Measurements from ENCODE around the gene FARS2. TPM values are rescaled to one million over a fixed set of nuclear protein-coding genes. Genes with fewer than 3 reads are reported as not detected.

The FARS2 gene
- total and polyA plus RNA-seq, 9 of the 15 experiments (the other 6 are each of a cell fraction or from before 2014, with no cell fraction given): 16.5 to 62.2 (median 27.0) TPM

DNA sequence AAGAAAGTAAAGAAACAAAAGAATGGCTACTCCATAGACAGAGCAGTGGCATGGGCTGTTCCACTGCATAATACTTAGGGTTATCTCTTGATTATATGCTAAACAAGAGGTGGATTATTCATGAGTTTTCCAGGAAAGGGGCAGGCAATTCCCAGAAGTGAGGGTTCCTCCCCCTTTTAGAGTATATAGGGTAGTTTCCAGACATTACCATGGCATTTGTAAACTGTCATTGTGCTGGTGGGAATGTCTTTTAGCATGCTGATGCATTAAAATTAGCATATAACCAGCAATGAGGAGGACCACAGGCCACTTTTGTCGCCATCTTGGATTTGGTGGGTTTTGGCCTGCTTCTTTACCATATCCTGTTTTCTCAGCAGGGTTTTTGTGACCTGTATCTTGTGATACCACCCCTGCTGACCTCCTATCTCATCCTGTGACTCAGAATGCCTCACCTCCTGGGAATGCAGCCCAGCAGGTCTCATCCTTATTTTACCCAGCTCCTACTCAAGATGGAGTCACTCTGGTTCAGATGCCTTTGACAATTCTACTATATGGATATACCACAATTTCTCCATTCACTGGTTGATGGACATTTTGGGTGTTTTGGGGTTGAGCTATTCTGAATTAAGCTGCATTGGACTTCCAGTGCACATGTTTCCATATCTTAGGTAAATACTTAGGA is 280.6 kb downstream of the FARS2 start (continued):
- TF ChIP-seq KDM1A (IDR thresholded peaks at IDR 0.05) (peak in 1 of 2 experiments; percentile 20; a peak in 1 of 4 replicates), MTA1 (IDR thresholded peaks at IDR 0.05; ENCODE audit: borderline replicate concordance) (no peak), ZNF282 (CRISPR knock-in tag; IDR thresholded peaks at IDR 0.05) (no peak), ZNF780A (CRISPR knock-in tag; IDR thresholded peaks at IDR 0.05) (no peak), RBM14 (IDR thresholded peaks at IDR 0.05; ENCODE audit: borderline replicate concordance, insufficient read depth, low read depth, low read length) (no peak), RBM25 (IDR thresholded peaks at IDR 0.05; ENCODE audit: low read depth, low read length, severe bottlenecking) (no peak), ZC3H11A (IDR thresholded peaks at IDR 0.05; ENCODE audit: low read depth, low read length) (no peak), KAT8 (IDR thresholded peaks at IDR 0.05; ENCODE audit: low read depth) (no peak), ZNF507 (tag; conservative IDR thresholded peaks at IDR 0.05) (no peak), ATF1 (CRISPR knock-in tag; IDR thresholded peaks at IDR 0.05) (no peak), ATF1 (tag; IDR thresholded peaks at IDR 0.05) (0 out of 2 replicates have a peak, but pooled peaks have one; percentile 39), OTX1 (CRISPR knock-in tag; IDR thresholded peaks at IDR 0.05) (no peak), POLR2AphosphoS5 (IDR thresholded peaks at IDR 0.05; ENCODE audit: control insufficient read depth, insufficient read depth, low read depth, low read length) (no peak), JUNB (CRISPR knock-in tag; conservative IDR thresholded peaks at IDR 0.05) (no peak), SMC3 (conservative IDR thresholded peaks at IDR 0.05; ENCODE audit: insufficient read depth, low read depth, low read length) (no peak), ILK (tag; IDR thresholded peaks at IDR 0.05; ENCODE audit: borderline replicate concordance, low read depth) (peak; percentile 70; the same call in 1 of the 2 replicates), ZNF253 (CRISPR knock-in tag; conservative IDR thresholded peaks at IDR 0.05) (no peak), SP1 (CRISPR knock-in tag; IDR thresholded peaks at IDR 0.05) (no peak), MXI1 (IDR thresholded peaks at IDR 0.05; ENCODE audit: low read depth, low read length) (no peak), KLF13 (tag; IDR thresholded peaks at IDR 0.05; ENCODE audit: borderline replicate concordance, low read depth) (peak; percentile 31; the same call in 1 of the 2 replicates), MECOM (CRISPR knock-in tag; IDR thresholded peaks at IDR 0.05) (peak; percentile 84), ZSCAN29 (IDR thresholded peaks at IDR 0.05) (no peak), ZNF134 (CRISPR knock-in tag; conservative IDR thresholded peaks at IDR 0.05) (no peak), ELF4 (CRISPR knock-in tag; IDR thresholded peaks at IDR 0.05) (no peak)
- TF ChIP-seq, protein P1, sequence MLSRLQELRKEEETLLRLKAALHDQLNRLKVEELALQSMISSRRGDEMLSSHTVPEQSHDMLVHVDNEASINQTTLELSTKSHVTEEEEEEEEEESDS (CRISPR knock-in tag; IDR thresholded peaks at IDR 0.05): no peak
- TF ChIP-seq, protein P2, sequence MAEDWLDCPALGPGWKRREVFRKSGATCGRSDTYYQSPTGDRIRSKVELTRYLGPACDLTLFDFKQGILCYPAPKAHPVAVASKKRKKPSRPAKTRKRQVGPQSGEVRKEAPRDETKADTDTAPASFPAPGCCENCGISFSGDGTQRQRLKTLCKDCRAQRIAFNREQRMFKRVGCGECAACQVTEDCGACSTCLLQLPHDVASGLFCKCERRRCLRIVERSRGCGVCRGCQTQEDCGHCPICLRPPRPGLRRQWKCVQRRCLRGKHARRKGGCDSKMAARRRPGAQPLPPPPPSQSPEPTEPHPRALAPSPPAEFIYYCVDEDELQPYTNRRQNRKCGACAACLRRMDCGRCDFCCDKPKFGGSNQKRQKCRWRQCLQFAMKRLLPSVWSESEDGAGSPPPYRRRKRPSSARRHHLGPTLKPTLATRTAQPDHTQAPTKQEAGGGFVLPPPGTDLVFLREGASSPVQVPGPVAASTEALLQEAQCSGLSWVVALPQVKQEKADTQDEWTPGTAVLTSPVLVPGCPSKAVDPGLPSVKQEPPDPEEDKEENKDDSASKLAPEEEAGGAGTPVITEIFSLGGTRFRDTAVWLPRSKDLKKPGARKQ (CRISPR knock-in tag; IDR thresholded peaks at IDR 0.05): no peak
- TF ChIP-seq, protein P3, sequence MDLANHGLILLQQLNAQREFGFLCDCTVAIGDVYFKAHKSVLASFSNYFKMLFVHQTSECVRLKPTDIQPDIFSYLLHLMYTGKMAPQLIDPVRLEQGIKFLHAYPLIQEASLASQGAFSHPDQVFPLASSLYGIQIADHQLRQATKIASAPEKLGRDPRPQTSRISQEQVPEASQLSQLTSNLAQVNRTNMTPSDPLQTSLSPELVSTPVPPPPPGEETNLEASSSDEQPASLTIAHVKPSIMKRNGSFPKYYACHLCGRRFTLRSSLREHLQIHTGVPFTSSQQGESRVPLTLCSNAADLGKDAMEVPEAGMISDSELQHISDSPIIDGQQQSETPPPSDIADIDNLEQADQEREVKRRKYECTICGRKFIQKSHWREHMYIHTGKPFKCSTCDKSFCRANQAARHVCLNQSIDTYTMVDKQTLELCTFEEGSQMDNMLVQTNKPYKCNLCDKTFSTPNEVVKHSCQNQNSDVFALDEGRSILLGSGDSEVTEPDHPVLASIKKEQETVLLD (IDR thresholded peaks at IDR 0.05): no peak
